Raji (cell line): Measurements from ENCODE around the gene BCL2L11.
A peak's percentile ranks its signal among the peaks of the same experiment; 100 is the strongest.

Experiments used
- POLR2A ChIP-seq: IDR thresholded peaks from 2 replicates; pipeline ENCODE4 v1.6.1; 2011; ENCODE audit warnings: low read depth, low read length, control low read depth; ENCODE audit not compliant: insufficient read depth

The BCL2L11 gene

DNA sequence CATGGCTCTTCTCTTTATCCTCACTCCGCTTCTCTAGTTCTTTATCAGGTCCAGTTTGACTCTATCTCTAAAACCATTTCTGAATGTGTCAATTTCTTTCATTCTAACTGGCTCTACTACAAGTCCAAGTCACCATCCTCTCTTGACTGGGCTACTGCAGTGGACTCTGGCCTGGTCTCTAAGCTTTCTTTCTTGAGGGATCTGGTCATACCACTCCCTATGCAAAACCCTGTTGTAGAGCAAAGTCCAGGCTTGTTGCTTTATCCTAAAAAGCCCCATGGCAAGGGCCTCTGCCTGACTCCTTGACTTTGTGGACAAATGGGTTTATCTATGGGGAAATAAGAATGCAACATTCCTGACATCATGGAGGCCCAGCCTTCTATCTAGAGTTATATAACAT, 87.1 kb downstream of the BCL2L11 start:
- TF ChIP-seq POLR2A, result no peak

DNA sequence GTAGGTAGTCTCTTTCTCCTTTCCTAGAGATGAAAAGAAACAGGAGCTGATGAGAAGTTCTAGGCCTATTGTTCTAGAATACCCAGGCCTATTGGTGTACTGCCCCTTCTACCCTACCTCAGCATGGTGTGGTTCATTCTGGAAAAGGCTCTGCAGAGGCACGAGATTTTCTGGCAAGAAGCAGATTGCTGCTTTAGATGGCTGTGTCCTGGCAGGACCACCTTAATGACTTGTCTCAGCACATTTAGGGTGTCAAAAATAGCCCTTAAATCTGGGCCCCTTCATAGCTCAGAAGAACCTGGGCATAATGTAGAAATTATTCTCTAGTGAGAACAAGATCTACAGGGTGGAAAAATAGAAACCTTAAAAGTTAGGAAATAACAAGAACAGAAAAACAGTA, 87.9 kb downstream of the BCL2L11 start:
- no peak for TF ChIP-seq POLR2A

DNA sequence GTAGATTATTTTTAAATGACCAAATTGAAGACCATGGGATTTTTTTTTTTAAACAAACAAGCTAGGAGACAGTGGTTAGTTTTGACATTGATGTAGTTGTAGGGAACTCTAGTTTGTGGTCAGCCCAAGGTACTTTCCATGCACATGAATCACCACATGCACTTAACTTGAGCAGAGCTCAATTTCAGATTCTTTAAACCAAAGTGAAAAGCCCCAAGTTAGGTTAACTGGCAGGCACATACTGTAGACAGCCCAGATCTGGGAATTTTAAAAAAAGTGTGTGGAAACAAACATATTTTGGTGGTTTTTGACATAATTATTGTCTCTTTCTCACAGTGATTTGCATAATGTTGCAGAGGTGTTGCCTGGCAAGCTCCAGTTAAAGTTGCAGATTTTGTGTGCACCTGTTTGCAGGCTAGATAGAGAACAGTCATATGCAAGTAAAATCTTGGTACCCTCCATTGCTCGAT, 88.4 kb downstream of the BCL2L11 start:
- peak; percentile 45; the same call in 1 of the 2 replicates for TF ChIP-seq POLR2A

DNA sequence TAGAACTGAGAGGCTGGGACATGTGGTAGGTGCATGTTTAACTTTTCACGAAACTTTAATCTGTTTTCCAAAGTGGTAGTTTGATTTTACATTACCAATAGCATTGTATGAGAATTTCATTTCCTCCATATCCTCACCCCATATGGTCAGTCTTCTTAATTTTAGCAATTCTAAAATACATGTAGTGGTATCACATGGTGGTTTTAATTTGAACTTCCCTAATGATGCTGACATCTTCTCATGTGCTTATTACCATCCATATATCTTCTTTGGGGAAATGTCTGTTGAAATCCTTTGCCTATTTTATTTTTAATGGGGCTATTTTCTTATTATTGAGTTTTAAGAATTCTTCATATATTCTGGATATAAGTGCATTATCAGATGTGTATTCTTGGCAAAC, 89.3 kb downstream of the BCL2L11 start:
- TF ChIP-seq POLR2A, result no peak

DNA sequence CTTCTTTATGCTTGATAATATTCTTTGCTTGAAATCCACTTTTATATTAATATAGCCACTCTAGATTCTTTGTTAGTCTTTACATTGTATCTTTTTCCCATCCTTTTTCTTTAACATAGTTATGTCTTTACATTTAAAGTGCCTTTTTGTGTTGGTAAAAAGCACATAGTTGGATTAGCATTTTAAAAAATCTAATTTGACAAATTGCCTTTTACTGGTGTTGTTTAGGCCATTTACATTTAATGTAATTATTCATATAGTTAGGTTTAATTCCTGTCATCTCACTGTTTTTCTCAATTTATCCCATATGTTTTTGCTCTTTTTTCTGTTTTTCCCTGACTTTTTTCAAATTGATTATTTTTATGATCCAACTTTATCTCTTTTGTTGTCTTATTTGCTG, 93.2 kb downstream of the BCL2L11 start:
- TF ChIP-seq POLR2A, result no peak

DNA sequence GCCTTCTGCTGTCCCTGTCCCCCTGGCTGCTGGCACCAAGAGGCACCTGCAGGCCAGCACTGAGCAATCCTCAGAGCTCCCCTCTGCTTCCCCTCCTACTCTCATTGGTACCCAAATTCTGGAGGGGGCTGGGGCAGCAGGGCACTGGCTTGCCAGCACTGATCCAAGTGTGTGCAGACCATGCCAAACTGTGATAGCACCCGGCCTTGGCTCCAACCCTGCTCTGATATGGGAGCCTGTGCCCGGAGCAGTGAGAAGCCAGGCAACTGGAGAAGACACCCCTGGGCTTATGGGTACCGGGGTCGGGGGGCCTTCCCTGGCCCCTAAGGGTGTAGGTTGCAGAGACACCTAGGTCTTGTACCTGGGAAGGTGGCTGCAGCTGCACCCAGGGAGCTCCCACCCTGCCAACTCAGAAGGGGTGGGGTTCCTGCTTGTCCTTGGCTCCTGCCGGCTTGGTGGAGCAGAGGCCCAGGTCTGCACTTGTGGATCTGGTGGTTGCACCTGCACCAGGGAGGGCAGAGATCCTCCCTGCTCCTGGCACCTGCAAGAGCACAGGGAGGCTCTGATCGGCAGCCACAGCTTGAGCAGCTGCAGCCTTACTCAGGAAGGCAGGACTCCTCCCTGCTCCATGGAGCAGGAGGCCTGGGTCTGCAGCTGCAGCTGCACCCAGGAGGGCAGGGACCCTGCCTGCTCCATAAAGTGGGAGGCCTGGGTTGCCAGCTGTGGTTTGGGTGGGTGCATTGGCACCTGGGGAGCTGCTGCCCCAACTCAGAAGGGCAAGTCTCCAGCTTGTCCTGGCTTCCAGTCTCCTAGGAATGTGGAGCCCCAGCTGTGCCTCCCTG, 96.3 kb downstream of the BCL2L11 start:
- no peak for TF ChIP-seq POLR2A
